Esophagus mucosa (tissue), 1 donor: Measurements from ENCODE around the gene COMMD10. TPM values are rescaled to one million over a fixed set of nuclear protein-coding genes. Genes with fewer than 3 reads are reported as not detected.

Source experiments
- ATAC-seq: fragments of 200-7000 bp; cut with Tn5 transposase; one replicate; pipeline ENCODE4 v1.9.1; 2020
- total RNA-seq: library from RNA; stranded (reverse); gene quantifications from one replicate; pipeline ENCODE4 v1.2.4, GENCODE V29; 2023
- donor health status: DM: yes; HTN: yes; CAD: no.

Gene COMMD10
- total RNA-seq, 1 donor from 2014 or later: 18.3 TPM

DNA sequence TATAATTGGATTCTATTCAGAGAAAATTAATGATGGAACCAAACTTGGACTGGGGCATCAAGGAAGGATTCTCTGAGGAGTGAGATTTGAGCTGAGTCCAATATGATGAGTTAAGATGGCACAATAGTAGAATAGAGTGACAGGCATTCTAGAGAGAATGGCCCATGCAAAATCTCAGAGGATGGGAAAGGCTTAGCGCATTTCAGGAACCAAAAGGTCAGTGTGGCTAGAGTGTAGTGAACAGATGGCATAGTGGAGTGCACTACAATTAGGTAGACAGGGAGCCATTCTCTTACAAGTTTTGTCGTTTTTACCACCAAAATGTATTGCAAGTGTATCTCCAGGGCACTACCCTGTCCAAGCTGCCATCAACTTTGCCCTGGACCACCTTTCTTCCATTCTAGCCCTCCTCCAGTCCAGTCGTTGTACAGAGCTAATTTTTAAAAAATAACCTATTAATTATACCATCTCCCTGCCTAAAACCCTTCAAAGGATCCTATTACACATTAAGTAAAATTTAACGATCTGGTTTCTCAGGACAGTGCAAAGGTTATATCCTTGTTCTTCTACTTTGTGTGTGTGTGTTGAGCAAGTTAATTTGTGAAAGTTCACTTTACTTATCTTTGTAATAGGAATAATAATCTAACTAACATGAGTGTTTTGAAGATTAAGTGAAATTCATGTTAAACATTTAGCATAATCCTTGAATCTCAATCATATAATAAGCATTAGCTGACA lies 211.7 kb downstream of the COMMD10 start:
- no peak for ATAC-seq

DNA sequence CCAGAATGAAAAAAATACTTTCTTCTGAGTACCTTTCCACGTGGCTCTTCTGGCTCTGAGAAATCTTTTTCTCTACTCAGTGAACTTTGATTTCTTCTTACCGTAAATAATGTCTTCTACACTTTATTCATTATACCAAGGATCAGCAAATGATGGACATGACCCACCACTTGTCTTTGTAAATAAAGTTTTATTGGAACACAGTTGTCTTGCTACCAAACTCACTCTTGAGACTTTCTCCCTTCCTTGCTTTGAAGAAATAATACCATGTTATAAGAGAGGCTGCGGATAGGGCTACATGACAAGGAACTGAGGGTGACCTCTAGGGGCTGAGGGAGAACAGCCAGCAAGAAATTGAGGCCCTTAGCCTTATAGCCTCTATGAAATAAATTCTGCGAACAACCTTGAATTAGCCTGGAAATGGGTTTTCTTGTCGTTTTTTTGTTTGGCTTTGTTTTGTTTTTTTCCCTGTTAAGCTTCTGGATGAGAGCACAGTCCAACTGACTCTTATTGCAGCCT lies 212.5 kb downstream of the COMMD10 start:
- ATAC-seq: no peak

DNA sequence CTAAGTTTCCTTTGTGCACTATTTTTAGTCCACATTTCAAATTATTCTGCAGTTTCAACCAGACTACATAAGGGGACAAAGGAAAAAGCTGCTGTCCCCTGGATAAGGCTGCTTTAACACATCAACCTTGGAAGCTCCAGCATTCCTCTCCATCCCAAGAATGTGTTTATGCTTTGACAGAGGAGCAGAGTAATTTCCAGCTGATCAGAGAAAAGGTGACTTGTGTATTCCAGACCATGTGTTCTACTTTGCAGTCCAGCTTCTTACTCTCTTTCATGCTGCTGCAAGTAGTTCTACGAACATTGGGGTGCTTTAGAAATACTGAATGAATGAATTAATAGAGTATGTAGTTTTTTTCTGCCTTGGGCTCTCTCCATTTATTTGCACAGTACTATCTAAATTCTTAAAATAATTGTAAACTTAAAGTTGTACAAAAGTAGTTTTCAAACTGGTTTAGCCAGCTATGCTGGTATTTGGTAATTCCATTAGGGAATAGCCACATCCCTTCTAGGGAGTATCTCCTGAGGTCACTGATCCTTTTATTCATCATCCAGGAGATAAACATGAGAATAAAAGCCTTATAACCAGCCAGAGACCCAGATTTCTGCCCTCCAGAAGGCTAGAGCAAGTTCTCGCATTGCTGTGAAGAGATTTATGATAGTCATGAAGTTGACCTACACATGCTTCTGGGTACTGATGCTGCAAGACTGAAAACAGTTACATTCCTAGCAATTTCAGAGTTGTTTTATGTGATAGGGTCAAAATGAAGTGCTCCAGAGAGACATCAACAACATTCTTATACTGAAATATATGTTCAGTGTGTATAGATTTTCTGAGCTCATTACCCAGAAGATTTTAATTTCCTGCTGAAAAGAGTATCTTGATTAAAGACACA lies 215.2 kb downstream of the COMMD10 start:
- no peak for ATAC-seq

DNA sequence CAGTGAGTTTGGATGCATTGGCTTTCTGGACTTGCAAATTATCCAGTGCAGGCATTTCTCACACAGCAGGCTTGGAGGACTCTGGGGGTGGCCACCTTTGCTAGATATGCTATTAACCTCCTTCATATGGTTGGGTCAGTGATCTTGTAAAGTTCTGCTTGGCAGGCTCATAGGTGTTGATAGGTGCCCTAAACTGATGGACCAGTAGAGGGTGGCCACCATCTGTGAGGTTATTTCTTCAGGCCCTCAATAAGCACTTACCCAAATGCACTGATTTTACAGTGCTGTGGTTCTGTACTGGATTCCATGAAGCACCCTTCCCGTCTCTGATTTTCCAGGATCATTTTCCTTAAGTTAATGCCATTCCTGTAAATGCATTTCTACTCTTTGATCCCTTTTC lies 216.3 kb downstream of the COMMD10 start:
- ATAC-seq: no peak

DNA sequence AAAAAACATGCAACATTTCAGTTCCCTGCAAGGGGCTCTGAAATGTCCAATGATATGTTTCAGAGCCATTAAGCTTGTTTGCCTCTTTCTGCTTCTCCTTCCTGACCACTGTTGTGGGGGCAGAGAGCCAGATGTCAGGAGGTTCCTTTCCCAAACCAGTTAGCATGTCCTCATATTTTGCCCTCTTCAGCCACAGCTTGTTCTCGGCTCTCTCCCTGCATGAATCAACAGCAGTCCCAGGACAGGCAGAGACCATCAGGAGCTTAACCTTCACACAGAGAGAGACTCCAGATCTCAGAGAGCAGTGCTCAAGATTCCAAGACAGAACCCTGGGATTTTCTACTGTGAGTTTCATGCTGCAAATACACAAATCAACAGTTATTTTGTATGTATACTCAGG lies 218.5 kb downstream of the COMMD10 start:
- ATAC-seq: no peak

DNA sequence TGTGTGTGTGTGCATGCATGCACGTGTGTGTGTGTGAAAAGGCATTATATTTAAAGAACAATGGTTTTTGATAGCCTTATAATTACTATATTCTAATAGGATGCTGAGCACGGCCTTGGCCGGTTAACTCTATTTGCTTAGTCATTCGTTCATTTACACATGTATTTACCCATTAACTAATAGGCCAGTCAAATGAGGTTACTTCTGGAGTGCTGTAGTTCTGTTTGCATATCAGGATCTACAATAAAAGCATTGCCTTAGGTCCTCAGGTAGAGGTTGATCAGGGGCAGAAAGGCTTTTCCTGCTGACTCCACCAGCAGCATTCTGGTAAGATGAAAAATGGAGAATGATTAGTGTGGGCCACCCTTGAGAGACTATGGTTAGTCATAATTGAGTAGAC lies 219.0 kb downstream of the COMMD10 start:
- ATAC-seq: no peak

DNA sequence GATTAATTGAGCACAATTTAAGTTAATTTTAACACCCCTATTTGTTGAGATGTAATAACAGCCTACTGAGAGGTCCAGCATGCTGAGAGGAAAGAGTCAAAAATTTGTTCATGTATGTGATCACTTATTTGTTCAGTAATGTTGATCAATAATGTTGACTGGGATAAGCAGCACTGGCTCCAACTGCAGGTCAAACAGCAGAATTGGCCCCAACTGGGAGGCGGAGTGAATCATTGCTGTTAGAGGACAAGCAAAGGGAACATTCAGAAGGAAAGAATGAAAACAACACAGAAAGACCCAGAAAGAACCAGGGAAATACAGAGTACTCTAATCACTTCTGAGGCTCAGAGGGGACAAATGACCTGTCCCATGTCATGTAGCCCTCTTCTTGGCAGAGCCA lies 221.1 kb downstream of the COMMD10 start:
- no peak for ATAC-seq

DNA sequence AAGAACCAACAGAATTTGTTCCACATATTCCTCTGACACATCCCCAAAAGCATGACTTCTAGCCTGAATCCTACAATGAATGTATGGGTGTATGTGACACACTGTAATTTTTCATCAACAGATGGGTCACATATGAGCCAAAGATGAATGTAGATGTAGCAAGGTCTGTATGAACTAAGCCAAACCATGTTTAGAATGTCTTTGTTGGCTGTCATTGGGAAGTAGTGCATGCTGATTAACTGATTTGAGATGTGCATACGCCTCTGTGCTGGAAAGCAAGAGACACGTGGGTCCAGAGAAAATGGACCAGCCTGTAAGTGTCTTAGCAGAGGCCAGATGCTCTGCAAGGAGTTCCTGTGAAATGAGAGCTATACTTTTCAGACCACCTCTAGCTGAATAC lies 222.0 kb downstream of the COMMD10 start:
- ATAC-seq: no peak

DNA sequence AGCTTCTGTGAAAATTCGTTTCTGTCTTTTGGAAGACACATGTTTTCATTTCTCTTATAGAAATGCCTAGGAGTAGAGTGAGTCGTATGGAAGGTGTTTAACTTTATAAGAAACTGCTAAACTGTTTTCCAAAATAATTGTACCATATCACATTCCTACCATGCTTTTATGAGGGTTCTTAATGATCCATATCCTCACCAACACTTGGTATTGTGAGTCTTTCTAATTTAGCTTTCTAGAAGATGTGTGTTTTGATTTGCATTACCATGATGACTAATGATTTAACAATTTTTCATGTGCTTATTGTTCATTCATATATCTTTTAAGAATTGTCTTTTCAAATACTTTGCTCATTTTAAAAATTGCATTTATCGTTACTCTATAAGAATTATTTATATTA lies 223.6 kb downstream of the COMMD10 start:
- ATAC-seq: no peak

DNA sequence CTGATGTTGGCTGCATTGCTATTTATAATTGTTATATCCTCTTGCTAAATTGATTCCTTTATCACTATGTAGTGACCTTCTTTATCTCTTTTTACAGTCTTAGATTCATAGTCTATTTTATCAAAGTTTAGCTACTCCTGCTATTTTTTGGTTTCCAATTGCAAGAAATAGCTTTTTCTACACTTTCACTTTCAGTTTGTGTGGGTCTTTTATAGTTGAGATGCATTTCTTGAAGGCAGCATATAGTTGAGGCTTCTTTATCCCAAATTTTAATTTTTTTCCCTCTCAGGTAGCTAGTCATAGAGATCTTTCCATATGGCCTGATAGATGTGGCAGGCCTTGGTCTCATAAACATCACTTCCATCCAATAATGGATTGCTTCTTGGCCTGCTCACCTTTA lies 228.5 kb downstream of the COMMD10 start:
- ATAC-seq: no peak

DNA sequence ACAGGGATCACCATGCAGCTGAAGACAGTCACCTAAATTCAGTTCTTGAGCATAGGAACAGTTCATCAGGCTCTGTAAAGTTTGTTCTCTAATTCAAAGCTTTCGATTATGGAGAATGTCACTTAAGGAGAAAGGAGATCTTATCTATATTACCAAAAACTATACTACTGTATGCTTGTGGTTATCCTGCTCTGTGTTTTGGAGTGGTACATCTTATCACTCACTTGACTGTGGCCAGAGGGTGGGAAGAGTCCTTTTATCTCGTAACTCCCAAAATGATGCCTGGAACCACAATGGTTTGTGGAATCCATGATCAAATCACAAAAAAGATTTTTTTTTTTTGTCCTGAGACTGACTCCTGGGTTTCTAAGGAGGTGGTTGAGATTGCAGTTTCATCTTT lies 230.7 kb downstream of the COMMD10 start:
- ATAC-seq: no peak

DNA sequence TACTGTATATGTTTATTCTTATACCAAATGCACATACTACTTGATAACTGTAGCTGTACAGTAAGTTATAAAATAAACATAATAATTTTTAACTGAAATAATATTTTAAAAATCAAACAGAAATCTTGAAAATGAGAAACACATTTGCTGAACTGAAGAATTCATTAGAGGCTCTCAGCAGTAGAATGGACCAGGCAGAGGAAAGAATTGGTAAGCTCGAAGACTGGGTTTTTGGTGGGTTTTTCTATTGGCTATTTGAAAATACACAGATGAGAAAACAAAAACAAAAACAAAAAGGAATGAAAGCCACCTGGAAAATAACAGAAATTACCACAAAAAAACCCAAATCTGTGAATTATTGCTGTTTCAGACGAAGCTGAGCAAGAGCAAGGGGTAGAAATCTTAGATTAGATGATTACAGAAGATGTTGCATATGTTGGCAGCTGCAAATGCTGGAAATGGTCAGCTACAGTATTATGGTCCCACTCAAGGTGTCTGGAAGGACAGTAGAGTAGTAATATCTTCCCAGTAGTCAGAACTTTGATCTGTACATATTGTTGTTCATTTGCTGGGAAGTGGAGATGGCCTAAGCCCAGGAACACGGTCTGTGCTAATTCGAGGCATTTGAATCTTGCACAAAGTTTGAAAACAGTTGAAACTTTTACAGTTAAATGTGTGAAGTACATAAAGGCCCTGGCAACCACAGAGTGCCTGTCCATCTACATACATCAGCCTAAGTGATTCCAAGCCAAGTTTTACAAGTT lies 233.4 kb downstream of the COMMD10 start:
- no peak for ATAC-seq

DNA sequence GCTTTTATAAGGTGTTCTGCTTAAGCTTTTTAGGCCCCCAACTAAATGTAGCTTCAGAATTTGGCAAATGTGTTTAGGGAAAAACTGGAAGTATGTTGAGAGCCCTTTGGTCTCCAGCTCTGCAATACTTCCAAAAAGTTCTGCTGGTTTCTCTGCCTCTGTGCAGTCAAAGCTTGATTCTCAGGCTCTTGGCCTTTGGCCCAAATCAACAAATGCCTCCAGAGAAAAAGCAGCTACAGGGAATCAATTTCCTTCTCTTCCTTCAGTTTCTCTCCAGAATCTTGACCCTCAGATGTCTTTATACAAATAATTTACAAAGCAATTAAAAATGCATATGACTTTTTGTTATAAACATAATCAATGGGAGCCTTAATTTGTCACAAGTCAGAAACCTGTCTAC lies 235.7 kb downstream of the COMMD10 start:
- ATAC-seq: no peak

DNA sequence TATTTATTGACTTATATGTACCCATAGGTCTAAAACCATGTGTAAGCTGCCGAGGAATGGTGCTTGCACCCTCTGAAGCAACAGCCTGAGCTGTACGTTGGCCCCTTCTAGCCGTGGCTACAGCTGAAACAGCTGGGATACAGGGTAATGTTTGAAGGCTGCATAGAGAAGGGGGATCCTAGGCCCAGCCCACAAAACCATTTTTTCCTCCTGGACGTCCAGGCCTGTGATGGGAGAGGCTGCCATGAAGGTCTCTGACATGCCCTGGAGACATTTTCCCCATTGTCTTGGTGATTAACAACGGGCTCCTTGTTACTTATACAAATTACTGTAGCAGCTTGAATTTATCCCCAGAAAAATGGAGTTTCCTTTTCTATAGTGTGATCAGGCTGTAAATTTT lies 244.7 kb downstream of the COMMD10 start:
- ATAC-seq: no peak

DNA sequence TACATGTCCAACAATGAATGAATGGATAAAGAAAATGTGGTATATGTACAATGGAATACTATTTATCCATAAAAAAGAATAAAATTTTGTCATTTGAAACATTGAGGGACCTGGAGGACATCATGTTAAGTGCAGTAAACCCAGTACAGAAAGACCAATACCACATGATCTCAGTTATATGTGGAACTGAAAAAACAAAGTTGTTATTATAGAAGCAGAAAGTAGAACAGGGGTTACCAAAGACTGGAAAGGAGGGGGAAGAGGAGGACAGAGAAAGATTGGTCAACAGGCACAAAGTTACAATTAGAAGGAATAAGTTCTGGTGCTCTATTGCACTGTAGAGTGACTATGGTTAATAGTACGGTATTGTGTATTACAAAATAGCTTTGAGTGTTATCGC lies 256.0 kb downstream of the COMMD10 start:
- no peak for ATAC-seq

Other genes with a start within 250 kb of the COMMD10 start
- 18.5 TPM for gene ATG12, start 243.5 kb upstream of the COMMD10 start, total RNA-seq
- 88.6 TPM for gene AP3S1, start 243.1 kb upstream of the COMMD10 start, total RNA-seq
- gene LVRN, start 122.5 kb upstream of the COMMD10 start, total RNA-seq: 0.08 TPM
- gene ARL14EPL, start 52.6 kb upstream of the COMMD10 start, total RNA-seq: not detected